ENCODE measurements around the gene ZNF655. TPM values are rescaled to one million over a fixed set of nuclear protein-coding genes. Genes with fewer than 3 reads are reported as not detected.
"Not testable (repeated sequence)": the region's sequence is repeated elsewhere in the genome, so short reads cannot be mapped to it uniquely, and the experiment has no call there.

Gene ZNF655
- total RNA-seq, 1 donor from 2014 or later, result 59.7 TPM

- H3K79me2 ChIP-seq (ENCODE audit: insufficient read depth, low read length), result peaks cover 18% of the 10 kb centered on the region
- H3K36me3 ChIP-seq (ENCODE audit: insufficient read depth, low read length), result peaks cover 12% of the 10 kb centered on the region
- peaks cover 19% of the 10 kb centered on the region for H3K36me3 Mint-ChIP-seq (ENCODE audit: low read depth, unreplicated experiment)
- H3K27me3 Mint-ChIP-seq (ENCODE audit: low read depth, unreplicated experiment); H3K27ac Mint-ChIP-seq (ENCODE audit: unreplicated experiment); DNase-seq (ENCODE audit: low read depth); H4K20me1 ChIP-seq (ENCODE audit: insufficient read depth, low read length); H3K4me3 ChIP-seq (ENCODE audit: insufficient read depth, low read depth, low read length); H3K4me2 ChIP-seq (ENCODE audit: low read length); H3K27me3 ChIP-seq (ENCODE audit: insufficient read depth, low read length); H3K4me1 Mint-ChIP-seq (ENCODE audit: low read depth, unreplicated experiment); H3K9me3 Mint-ChIP-seq (ENCODE audit: unreplicated experiment); H3K9ac ChIP-seq (ENCODE audit: low read length); H3K9me3 ChIP-seq (ENCODE audit: insufficient read depth, low read depth, low read length); FAIRE-seq; H3K27ac ChIP-seq (ENCODE audit: low read depth, low read length); H2AFZ ChIP-seq (ENCODE audit: low read depth, low read length); H3K4me3 Mint-ChIP-seq (ENCODE audit: unreplicated experiment): not testable (repeated sequence)
- peaks cover 11% of the 10 kb centered on the region for H3K4me1 ChIP-seq (ENCODE audit: insufficient read depth, low read length)
Observed at GRCh38 chr7:99549545-99549944, 8.9 kb upstream of the ZNF655 start.

GRCh38 chr7:99551334-99551733 is 7.1 kb upstream of the ZNF655 start:
- H3K9me3 ChIP-seq (ENCODE audit: insufficient read depth, low read depth, low read length), result no peaks in the 10 kb centered on the region
- Mint-ChIP-seq H3K27me3 (ENCODE audit: low read depth, unreplicated experiment) (no peaks in the 10 kb centered on the region), H3K27ac (ENCODE audit: unreplicated experiment) (peak overlapping the region; percentile 87), H3K9me3 (ENCODE audit: unreplicated experiment) (peaks cover 4% of the 10 kb centered on the region), H3K4me3 (ENCODE audit: unreplicated experiment) (peak overlapping the region; percentile 90), H3K36me3 (ENCODE audit: low read depth, unreplicated experiment) (peaks cover 23% of the 10 kb centered on the region), H3K4me1 (ENCODE audit: low read depth, unreplicated experiment) (peaks cover 5% of the 10 kb centered on the region)
- H3K27me3 ChIP-seq (ENCODE audit: insufficient read depth, low read length), result no peaks in the 10 kb centered on the region
- peak overlapping the region; percentile 86 for H2AFZ ChIP-seq (ENCODE audit: low read depth, low read length)
- no peak for DNase-seq (ENCODE audit: low read depth)
- peak overlapping the region; percentile 79 for H3K4me3 ChIP-seq (ENCODE audit: insufficient read depth, low read depth, low read length)
- peaks cover 22% of the 10 kb centered on the region for H3K79me2 ChIP-seq (ENCODE audit: insufficient read depth, low read length)
- no peaks in the 10 kb centered on the region for H4K20me1 ChIP-seq (ENCODE audit: insufficient read depth, low read length)
- H3K4me2 ChIP-seq (ENCODE audit: low read length), result peak overlapping the region; percentile 90
- H3K36me3 ChIP-seq (ENCODE audit: insufficient read depth, low read length), result peaks cover 12% of the 10 kb centered on the region
- peak overlapping the region; percentile 93 for H3K9ac ChIP-seq (ENCODE audit: low read length)
- TF ChIP-seq EZH2 (IDR thresholded peaks at IDR 0.05; ENCODE audit: insufficient read depth, low read length) (no peak), CTCF (IDR thresholded peaks at IDR 0.05; ENCODE audit: insufficient read depth, low read depth, low read length) (no peak)
- no peak for FAIRE-seq
- peak overlapping the region; percentile 82 for H3K27ac ChIP-seq (ENCODE audit: low read depth, low read length)
- peaks cover 11% of the 10 kb centered on the region for H3K4me1 ChIP-seq (ENCODE audit: insufficient read depth, low read length)

- Histone ChIP-seq H3K4me3 (ENCODE audit: insufficient read depth, low read depth, low read length) (peak within 1 kb of the TSS; percentile 79), H4K20me1 (ENCODE audit: insufficient read depth, low read length) (peaks cover under 1% of the 10 kb centered on the region), H3K27me3 (ENCODE audit: insufficient read depth, low read length) (no peaks in the 10 kb centered on the region), H2AFZ (ENCODE audit: low read depth, low read length) (peak within 1 kb of the TSS; percentile 86), H3K9me3 (ENCODE audit: insufficient read depth, low read depth, low read length) (no peaks in the 10 kb centered on the region), H3K4me1 (ENCODE audit: insufficient read depth, low read length) (peaks cover 11% of the 10 kb centered on the region), H3K36me3 (ENCODE audit: insufficient read depth, low read length) (peaks cover 12% of the 10 kb centered on the region), H3K79me2 (ENCODE audit: insufficient read depth, low read length) (peaks cover 26% of the 10 kb centered on the region), H3K4me2 (ENCODE audit: low read length) (peak within 1 kb of the TSS; percentile 90), H3K9ac (ENCODE audit: low read length) (peak within 1 kb of the TSS; percentile 93), H3K27ac (ENCODE audit: low read depth, low read length) (peak within 1 kb of the TSS; percentile 82)
- Mint-ChIP-seq H3K4me3 (ENCODE audit: unreplicated experiment) (peak within 1 kb of the TSS; percentile 90), H3K9me3 (ENCODE audit: unreplicated experiment) (peaks cover 4% of the 10 kb centered on the region), H3K4me1 (ENCODE audit: low read depth, unreplicated experiment) (peaks cover 5% of the 10 kb centered on the region), H3K27me3 (ENCODE audit: low read depth, unreplicated experiment) (no peaks in the 10 kb centered on the region), H3K27ac (ENCODE audit: unreplicated experiment) (peak within 1 kb of the TSS; percentile 87), H3K36me3 (ENCODE audit: low read depth, unreplicated experiment) (peaks cover 18% of the 10 kb centered on the region)
- DNase-seq (ENCODE audit: low read depth) (peak; percentile 95), FAIRE-seq (peak; percentile 20)
- no peak for TF ChIP-seq EZH2 (IDR thresholded peaks at IDR 0.05; ENCODE audit: insufficient read depth, low read length)
- no peak for TF ChIP-seq CTCF (IDR thresholded peaks at IDR 0.05; ENCODE audit: insufficient read depth, low read depth, low read length)
Observed at GRCh38 chr7:99551767-99552463, 6.5 kb upstream of the ZNF655 start, which contains the start of gene FAM200A. TSS of gene FAM200A (minus strand) at chr7:99552114. CDS start at chr7:99548407, 3,707 bp downstream.
